ENCODE data around the gene LCE3A.
"Not testable (repeated sequence)": the region's sequence is repeated elsewhere in the genome, so short reads cannot be mapped to it uniquely, and the experiment has no call there.

LCE3A gene

GRCh38 chr1:152622803-152623202 lies at the start of gene LCE3A:
LCE3A (minus strand) TSS chr1:152623103; CDS start chr1:152623103, 0 bp downstream.
- DNase-seq, result no peak

GRCh38 chr1:152667648-152668047 lies 44.7 kb upstream of the LCE3A start:
- no peak for DNase-seq

GRCh38 chr1:152666171-152666570 lies 43.3 kb upstream of the LCE3A start:
- not testable (repeated sequence) for DNase-seq

GRCh38 chr1:152663098-152663497 lies 40.2 kb upstream of the LCE3A start, which contains the start of gene LCE2D:
LCE2D (plus strand) TSS chr1:152663380; CDS start chr1:152664106, 726 bp downstream.
- no peak for DNase-seq

- DNase-seq, result no peak
Observed at GRCh38 chr1:152658649-152659048, 35.7 kb upstream of the LCE3A start.

- no peak for DNase-seq
Observed at GRCh38 chr1:152657677-152658076, 34.8 kb upstream of the LCE3A start.

GRCh38 chr1:152656459-152656858 lies 33.6 kb upstream of the LCE3A start:
- DNase-seq, result no peak

GRCh38 chr1:152654110-152654509 lies 31.2 kb upstream of the LCE3A start:
- DNase-seq, result peak; percentile 76

GRCh38 chr1:152646656-152647055 lies 23.8 kb upstream of the LCE3A start:
- no peak for DNase-seq

GRCh38 chr1:152645146-152645545 lies 22.2 kb upstream of the LCE3A start:
- DNase-seq, result no peak

- DNase-seq, result no peak
Observed at GRCh38 chr1:152643945-152644344, 21.0 kb upstream of the LCE3A start.

- DNase-seq, result no peak
Observed at GRCh38 chr1:152640351-152640750, 17.4 kb upstream of the LCE3A start.

- DNase-seq, result no peak
Observed at GRCh38 chr1:152630596-152630995, 7.7 kb upstream of the LCE3A start.

GRCh38 chr1:152626744-152627143 lies 3.8 kb upstream of the LCE3A start:
- no peak for DNase-seq

GRCh38 chr1:152623203-152623844 lies 421 bp upstream of the LCE3A start:
- DNase-seq, result peak; percentile 18

- DNase-seq, result no peak
Observed at GRCh38 chr1:152621993-152622392, 910 bp downstream of the LCE3A start.

- DNase-seq, result no peak
Observed at GRCh38 chr1:152613511-152613910, 9.4 kb downstream of the LCE3A start, which contains the start of gene LCE3B. LCE3B (plus strand) TSS chr1:152613811; CDS start chr1:152613811, 0 bp downstream.

- no peak for DNase-seq
Observed at GRCh38 chr1:152599934-152600333, 23.0 kb downstream of the LCE3A start, which contains the start of gene LCE3C. LCE3C (plus strand) TSS chr1:152600234; CDS start chr1:152600732, 498 bp downstream.

- no peak for DNase-seq
Observed at GRCh38 chr1:152596986-152597385, 25.9 kb downstream of the LCE3A start.

- no peak for DNase-seq
Observed at GRCh38 chr1:152585586-152585985, 37.3 kb downstream of the LCE3A start.

GRCh38 chr1:152582647-152583046 lies 40.3 kb downstream of the LCE3A start:
- no peak for DNase-seq

GRCh38 chr1:152580433-152580832 lies 42.5 kb downstream of the LCE3A start, which contains the start of gene LCE3D:
LCE3D (minus strand) TSS chr1:152580516; CDS start chr1:152579936, 580 bp downstream.
- no peak for DNase-seq

- not testable (repeated sequence) for DNase-seq
Observed at GRCh38 chr1:152579526-152579925, 43.4 kb downstream of the LCE3A start.

GRCh38 chr1:152577168-152577567 lies 45.7 kb downstream of the LCE3A start:
- DNase-seq, result no peak

All from DMS53 (cell line).